PC-3 (cell line): Measurements from ENCODE around the gene HEXIM1. TPM values are rescaled to one million over a fixed set of nuclear protein-coding genes. Genes with fewer than 3 reads are reported as not detected.

Experiments
- ATAC-seq: fragments of 200-7000 bp; cut with Tn5 transposase; 2 replicates; pipeline ENCODE4 v1.9.1; 2020; ENCODE audit warnings: mild to moderate bottlenecking, moderate library complexity
- BruUV-seq: library from RNA; stranded (reverse); fragments of 400-500 nt; replicated peaks from 2 replicates; lab custom pipeline; 2021; lab: Mats Ljungman, UMichigan
- CTCF ChIA-PET: fragments of 300-600 bp; sonication (Branson Sonifier 250); formaldehyde crosslinking; loops from one replicate; lab custom pipeline; 2022; ENCODE audit warnings: antibody characterized with exemption; lab: Charles Lee
- POLR2A ChIA-PET: fragments of 300-600 bp; sonication (Branson Sonifier 250); formaldehyde crosslinking; loops from one replicate; lab custom pipeline; 2022; ENCODE audit warnings: antibody characterized with exemption; ENCODE audit not compliant: unreplicated experiment; lab: Charles Lee
- DNase-seq: peaks from one replicate; pipeline ENCODE4 v3.0.0-alpha.2; 2015
- H2AFZ ChIP-seq: fragments of 300-600 bp; sonication (generic); 2 replicates; pipeline ENCODE4 v1.6.0; 2016; ENCODE audit warnings: antibody characterized with exemption, low read length
- H3F3A ChIP-seq: fragments of 300-600 bp; sonication (generic); one replicate; pipeline ENCODE4 v1.6.0; 2017; ENCODE audit warnings: antibody characterized with exemption, low read length, control low read depth, mild to moderate bottlenecking; ENCODE audit not compliant: unreplicated experiment
- H3K27ac ChIP-seq: fragments of 300-600 bp; sonication (generic); 2 replicates; pipeline ENCODE4 v1.5.1; 2016; ENCODE audit warnings: mild to moderate bottlenecking, low read length
- H3K27me3 ChIP-seq: fragments of 300-600 bp; sonication (generic); 2 replicates; pipeline ENCODE4 v1.6.1; 2016; ENCODE audit warnings: low read length, mixed read lengths
- H3K36me3 ChIP-seq: fragments of 300-600 bp; sonication (generic); 2 replicates; pipeline ENCODE4 v1.6.1; 2016; ENCODE audit warnings: low read depth, mixed run types, low read length, mixed read lengths
- H3K4me1 ChIP-seq: fragments of 300-600 bp; sonication (generic); 2 replicates; pipeline ENCODE4 v1.5.1; 2016; ENCODE audit warnings: low read length; ENCODE audit not compliant: insufficient read depth
- H3K4me2 ChIP-seq: fragments of 300-600 bp; sonication (generic); 2 replicates; pipeline ENCODE4 v1.6.0; 2016; ENCODE audit warnings: low read length
- H3K4me3 ChIP-seq: fragments of 300-600 bp; sonication (generic); 2 replicates; pipeline ENCODE4 v1.5.1; 2016; ENCODE audit warnings: mild to moderate bottlenecking, low read length, mixed read lengths
- H3K79me2 ChIP-seq: fragments of 300-600 bp; sonication (generic); 2 replicates; pipeline ENCODE4 v1.6.1; 2017; ENCODE audit warnings: low read length, mixed read lengths
- H3K9ac ChIP-seq: fragments of 300-600 bp; sonication (generic); 2 replicates; pipeline ENCODE4 v1.6.0; 2016; ENCODE audit warnings: mild to moderate bottlenecking, low read length
- H3K9me2 ChIP-seq: fragments of 300-600 bp; sonication (generic); replicated peaks from 2 replicates; pipeline ENCODE4 v1.6.1; 2016; ENCODE audit warnings: mixed run types, low read length, mixed read lengths
- H3K9me3 ChIP-seq: fragments of 300-600 bp; sonication (generic); 2 replicates; pipeline ENCODE4 v1.6.1; 2016; ENCODE audit warnings: low read length, mixed read lengths
- H4K20me1 ChIP-seq: fragments of 300-600 bp; sonication (generic); 2 replicates; pipeline ENCODE4 v1.6.1; 2016; ENCODE audit warnings: low read length, mixed read lengths
- EZH2 ChIP-seq: fragments of 300-600 bp; sonication (generic); IDR thresholded peaks from one replicate; pipeline ENCODE4 v1.6.1; 2017; ENCODE audit warnings: antibody characterized with exemption, mild to moderate bottlenecking, low read length; ENCODE audit not compliant: unreplicated experiment
- EZH2phosphoT487 ChIP-seq: fragments of 300-600 bp; sonication (generic); IDR thresholded peaks from 2 replicates; pipeline ENCODE4 v1.6.1; 2018; ENCODE audit warnings: mild to moderate bottlenecking, antibody characterized with exemption, low read length, borderline replicate concordance
- intact Hi-C: fragments of 100-400 bp; cut with micrococcal nuclease; formaldehyde crosslinking; loops from 2 replicates; pipeline ENCODE4 v1.9.0; 2023
- total RNA-seq: library from RNA; depleted of rRNA; stranded (reverse); fragments of >200 nt; gene quantifications from 2 replicates; pipeline ENCODE4 v1.2.3, GENCODE V29; 2014
- TF ChIP-seq, protein P1 (sequence below): fragments of 300-600 bp; sonication (generic); conservative IDR thresholded peaks from 2 replicates; pipeline ENCODE4 v1.5.1; 2017; ENCODE audit warnings: antibody characterized with exemption, low read depth, mild to moderate bottlenecking, low read length

The HEXIM1 gene
- total RNA-seq, 1 experiment from 2014 or later = 47.3 TPM

DNA sequence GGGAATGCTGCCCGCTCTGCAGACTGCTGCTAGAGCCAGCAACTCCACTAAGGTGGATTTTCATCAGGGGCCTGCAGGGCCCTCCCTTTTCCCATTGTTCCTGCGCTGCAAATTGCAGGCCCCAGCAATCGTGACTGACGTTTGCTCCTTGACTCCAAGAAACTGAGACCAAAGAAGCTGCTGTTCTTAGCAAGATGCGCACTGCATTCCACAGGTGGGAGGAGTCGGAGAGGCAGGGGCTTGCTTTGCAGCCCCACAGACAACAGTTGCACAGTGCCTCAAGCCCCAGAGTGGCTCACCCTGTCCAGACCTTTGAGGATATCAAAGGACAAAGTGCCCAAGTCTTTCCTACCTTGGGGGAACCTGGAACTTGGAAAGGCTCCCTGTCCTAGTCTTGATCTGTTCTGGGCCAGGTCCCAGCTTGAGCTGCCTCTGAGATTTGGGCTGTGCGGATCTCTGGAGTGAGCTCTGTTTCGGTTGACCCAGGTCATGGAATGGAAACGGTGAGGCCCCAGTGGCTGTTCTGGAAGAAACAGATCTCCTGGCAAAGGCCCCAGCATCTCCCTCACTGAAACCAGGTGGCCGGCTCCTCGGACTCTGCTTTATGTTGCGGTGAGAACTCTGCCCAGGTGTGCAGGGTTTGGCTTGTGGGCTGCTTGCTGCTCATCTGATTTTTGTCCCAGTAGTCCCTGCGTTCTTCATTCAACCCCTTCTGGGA, 40.8 kb upstream of the HEXIM1 start:
- no peak for TF ChIP-seq EZH2
- TF ChIP-seq EZH2phosphoT487 = no peak
- TF ChIP-seq, protein P1, sequence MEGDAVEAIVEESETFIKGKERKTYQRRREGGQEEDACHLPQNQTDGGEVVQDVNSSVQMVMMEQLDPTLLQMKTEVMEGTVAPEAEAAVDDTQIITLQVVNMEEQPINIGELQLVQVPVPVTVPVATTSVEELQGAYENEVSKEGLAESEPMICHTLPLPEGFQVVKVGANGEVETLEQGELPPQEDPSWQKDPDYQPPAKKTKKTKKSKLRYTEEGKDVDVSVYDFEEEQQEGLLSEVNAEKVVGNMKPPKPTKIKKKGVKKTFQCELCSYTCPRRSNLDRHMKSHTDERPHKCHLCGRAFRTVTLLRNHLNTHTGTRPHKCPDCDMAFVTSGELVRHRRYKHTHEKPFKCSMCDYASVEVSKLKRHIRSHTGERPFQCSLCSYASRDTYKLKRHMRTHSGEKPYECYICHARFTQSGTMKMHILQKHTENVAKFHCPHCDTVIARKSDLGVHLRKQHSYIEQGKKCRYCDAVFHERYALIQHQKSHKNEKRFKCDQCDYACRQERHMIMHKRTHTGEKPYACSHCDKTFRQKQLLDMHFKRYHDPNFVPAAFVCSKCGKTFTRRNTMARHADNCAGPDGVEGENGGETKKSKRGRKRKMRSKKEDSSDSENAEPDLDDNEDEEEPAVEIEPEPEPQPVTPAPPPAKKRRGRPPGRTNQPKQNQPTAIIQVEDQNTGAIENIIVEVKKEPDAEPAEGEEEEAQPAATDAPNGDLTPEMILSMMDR = no peak
- peaks cover 3% of the 10 kb centered on the region for H3F3A ChIP-seq
- POLR2A ChIA-PET = no interaction called here
- H3K4me1 ChIP-seq = no peaks in the 10 kb centered on the region
- ATAC-seq (no peak), DNase-seq (no peak)
- intact Hi-C loops = no loop called here
- H3K4me3 ChIP-seq = no peak overlapping the region
- H3K27ac ChIP-seq = no peak overlapping the region
- CTCF ChIA-PET = interaction anchor here (0.5 to 2.5 kb wide), 3 partner anchors 23 to 31 kb away, joined by 3 to 11 read pairs (median 3); partner anchors contain the start of gene ACBD4
- H3K9ac ChIP-seq = no peak overlapping the region
- no peaks in the 10 kb centered on the region for H3K9me3 ChIP-seq
- no peaks in the 10 kb centered on the region for H3K79me2 ChIP-seq
- H3K4me2 ChIP-seq = no peak overlapping the region
- H4K20me1 ChIP-seq = no peaks in the 10 kb centered on the region
- peaks cover 53% of the 10 kb centered on the region for H3K36me3 ChIP-seq
- no peaks in the 10 kb centered on the region for H3K9me2 ChIP-seq
- no peak overlapping the region for H2AFZ ChIP-seq
- BruUV-seq = no TSS peak
- H3K27me3 ChIP-seq = no peaks in the 10 kb centered on the region

DNA sequence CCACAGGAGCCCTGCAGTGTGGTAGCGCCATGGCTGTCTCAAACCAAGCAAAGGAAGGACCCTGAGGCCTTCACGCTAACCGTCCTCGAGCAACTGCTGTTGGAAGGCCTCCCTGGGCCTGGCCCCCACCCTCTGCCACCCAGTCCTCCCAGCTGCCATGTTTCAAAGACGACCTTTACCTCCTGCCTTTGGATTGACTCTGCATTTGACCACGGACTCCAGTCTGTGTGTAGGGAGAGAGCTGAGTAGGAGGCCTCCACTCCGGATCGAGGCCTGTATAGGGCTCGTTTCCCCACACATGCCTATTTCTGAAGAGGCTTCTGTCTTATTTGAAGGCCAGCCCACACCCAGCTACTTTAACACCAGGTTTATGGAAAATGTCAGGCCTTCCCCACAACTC, 40.2 kb upstream of the HEXIM1 start:
- H2AFZ ChIP-seq = no peak overlapping the region
- no peaks in the 10 kb centered on the region for H4K20me1 ChIP-seq
- TF ChIP-seq, protein P1 = no peak
- TF ChIP-seq EZH2 (no peak), EZH2phosphoT487 (no peak)
- intact Hi-C loops = no loop called here
- H3K9me3 ChIP-seq = no peaks in the 10 kb centered on the region
- H3K9ac ChIP-seq = no peak overlapping the region
- H3K4me1 ChIP-seq = no peaks in the 10 kb centered on the region
- H3K79me2 ChIP-seq = no peaks in the 10 kb centered on the region
- H3K36me3 ChIP-seq = peaks cover 47% of the 10 kb centered on the region
- no peak overlapping the region for H3K4me2 ChIP-seq
- peaks cover 3% of the 10 kb centered on the region for H3F3A ChIP-seq
- no peaks in the 10 kb centered on the region for H3K9me2 ChIP-seq
- no peak overlapping the region for H3K4me3 ChIP-seq
- ATAC-seq (no peak), DNase-seq (no peak)
- ChIA-PET POLR2A (no interaction called here), CTCF (interaction anchor here (0.6 to 2.5 kb wide), 2 partner anchors 27 to 32 kb away, joined by 3 to 11 read pairs; partner anchors contain the start of gene ACBD4)
- no peaks in the 10 kb centered on the region for H3K27me3 ChIP-seq
- BruUV-seq = no TSS peak
- H3K27ac ChIP-seq = no peak overlapping the region
